ENCODE measurements around the gene FIS1. TPM values are rescaled to one million over a fixed set of nuclear protein-coding genes. Genes with fewer than 3 reads are reported as not detected.
"Not testable (repeated sequence)": the region's sequence is repeated elsewhere in the genome, so short reads cannot be mapped to it uniquely, and the experiment has no call there.

Gene FIS1
- polyA plus RNA-seq, 10 donors = 99.3 to 141 (median 119) TPM

GRCh38 chr7:101208794-101209193, 36.1 kb downstream of the FIS1 start:
- no peak for DNase-seq

DNA sequence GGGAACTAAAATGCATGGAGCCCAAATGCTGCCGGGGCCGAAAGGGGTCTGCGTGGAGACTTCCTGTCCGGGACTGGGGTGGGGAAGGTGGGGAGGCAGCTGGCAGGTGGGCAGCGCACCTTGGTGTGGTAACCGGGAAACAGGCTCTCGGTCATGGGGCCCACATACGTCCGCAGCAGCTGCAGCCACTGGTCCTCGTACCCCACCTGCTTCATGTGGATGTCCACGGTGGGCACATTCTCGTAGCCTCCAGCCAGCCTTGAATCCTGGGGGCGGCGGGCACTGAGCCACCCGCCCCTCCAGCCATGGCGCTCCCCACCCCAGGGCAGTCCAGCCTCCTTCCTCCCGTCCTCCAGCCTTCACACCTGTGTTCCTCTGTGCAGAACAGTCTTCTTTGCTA, 37.4 kb downstream of the FIS1 start:
- DNase-seq = no peak

DNA sequence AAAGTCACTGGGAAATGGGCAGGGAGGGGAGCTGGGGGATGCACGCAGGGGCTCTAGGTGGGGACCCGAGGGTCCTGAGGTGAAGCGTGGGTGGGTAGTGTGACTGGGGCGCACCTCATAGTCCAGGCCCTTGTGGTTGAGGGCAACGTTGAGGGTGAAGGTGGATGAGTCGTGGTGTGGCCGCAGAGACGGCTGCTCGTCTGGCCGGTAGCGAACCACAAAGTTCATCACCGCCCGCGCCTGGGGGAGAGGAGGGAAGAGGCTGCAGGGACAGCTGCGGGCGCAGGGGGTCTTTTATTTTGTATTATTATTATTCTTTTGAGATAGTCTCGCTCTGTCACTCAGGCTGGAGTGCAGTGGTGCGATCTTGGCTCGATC, 38.2 kb downstream of the FIS1 start:
- no peak for DNase-seq

- no peak for DNase-seq
Measured at GRCh38 chr7:101205901-101206664, 38.8 kb downstream of the FIS1 start.

DNA sequence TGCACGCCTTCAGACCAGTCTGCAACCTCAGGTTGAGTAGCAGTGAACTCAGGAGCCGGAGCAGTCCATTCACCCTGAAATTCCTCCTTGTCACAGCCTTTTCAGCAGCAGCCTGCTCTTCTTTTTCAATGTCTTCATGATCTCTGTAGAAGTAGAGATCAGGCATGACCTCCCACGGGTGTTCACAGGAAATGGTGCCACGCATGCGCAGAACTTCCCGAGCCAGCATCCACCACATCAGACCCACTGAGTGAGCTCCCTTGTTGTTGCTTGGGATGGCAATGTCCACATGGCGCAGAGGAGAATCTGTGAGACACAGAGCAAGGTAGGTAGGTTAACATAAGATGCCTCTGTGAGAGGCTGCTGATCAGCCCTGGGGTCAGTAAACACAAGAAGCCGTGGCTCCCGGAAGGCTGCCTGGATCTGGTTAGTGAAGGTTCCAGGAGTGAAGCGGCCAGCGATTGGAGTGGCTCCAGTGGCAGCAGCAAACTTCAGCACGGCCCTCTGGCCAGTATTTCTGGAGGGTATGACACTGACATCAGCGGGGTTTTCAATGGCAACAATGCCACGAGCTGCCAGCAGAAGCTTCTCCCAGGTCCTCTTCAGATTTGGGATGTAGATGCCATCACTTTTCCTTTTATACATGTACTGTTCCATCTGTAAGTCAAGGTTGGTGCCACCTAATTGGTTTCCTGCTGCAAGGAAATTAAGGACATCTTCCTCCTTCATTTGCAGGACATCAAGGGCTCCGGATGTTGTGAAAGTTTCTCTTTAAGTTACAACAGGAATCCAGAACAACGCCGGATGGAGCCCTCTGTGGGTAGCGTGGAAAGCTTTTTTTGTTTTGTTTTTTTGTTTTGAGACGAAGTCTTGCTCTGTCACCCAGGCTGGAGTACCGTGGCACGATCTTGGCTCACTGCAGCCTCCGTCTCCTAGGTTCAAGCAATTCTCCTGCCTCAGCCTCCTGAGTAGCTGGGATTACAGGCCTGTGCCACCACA, 40.8 kb downstream of the FIS1 start:
- DNase-seq = not testable (repeated sequence)

DNA sequence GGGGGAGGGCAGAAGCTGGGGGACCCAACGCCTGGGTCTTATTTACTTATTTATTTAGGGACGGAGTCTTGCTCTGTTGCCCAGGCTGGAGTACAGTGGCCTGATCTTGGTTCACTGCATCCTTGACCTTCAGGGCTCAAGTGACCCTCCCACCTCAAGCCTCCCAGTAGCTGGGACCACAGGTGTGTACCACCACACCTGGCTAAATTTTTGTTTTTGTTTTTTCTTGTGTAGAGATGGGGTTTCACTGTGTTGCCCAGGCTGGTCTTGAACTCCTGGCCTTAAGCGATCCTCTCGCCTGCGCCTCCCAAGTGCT, 42.3 kb downstream of the FIS1 start:
- no peak for DNase-seq

- DNase-seq = no peak
Measured at GRCh38 chr7:101201695-101202602, 42.9 kb downstream of the FIS1 start.

DNA sequence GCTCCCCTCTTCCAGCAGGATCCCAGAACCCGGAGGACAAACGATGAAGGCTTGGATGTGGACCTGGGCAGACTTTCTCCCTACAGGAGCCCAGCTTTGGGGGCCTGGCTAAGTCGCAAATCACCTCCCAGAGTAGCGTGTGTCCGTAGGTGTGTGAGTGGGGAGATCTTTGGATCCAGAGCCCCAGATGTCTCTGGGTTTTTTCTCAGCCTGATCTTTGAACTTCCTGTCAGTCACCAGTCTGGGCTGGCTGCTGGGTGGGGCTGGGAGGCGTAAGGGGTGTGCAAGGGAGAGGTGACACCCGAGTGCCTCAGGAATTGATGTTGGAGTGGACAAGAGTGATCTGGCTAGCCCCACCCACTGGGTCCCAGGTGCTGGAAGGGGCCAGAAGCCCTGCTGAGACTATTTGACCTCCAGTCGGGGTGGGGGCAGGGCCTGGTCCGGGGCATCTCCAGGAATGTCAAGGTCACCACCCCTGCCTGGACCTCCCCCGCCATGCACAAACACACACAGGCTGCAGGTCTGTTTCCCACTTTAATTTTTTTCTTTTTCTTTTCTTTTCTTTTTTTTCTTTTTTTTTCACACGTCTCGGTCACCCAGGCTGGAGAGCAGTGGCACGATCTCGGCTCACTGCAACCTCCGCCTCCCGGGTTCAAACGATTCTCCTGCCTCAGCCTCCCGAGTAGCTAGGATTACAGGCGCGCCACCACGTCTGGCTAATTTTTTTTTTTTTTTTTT, 43.9 kb downstream of the FIS1 start, which contains the start of gene MOGAT3:
Gene MOGAT3, minus strand, starts transcription at position 175 of the 738 bp plus-strand sequence. CDS start 182 bp downstream, outside the sequence.
- DNase-seq = no peak

DNA sequence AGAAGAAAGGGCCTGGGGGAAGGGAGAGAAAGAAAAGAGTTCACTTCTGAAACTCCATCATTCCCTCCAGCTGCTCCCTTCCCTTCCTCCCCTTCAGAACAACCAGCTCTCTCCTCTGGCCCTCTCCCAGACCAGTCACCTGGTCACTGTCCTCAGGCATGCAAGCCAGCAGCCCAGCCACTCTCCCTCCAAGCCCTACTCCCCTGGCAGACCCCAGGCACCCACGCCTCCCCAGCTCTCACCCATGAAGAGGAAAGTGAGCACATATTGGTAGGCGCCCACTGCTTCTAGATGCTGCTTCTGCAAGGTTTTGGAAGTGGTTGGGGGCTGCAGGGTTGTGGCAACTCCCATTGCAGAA, 44.4 kb downstream of the FIS1 start:
- DNase-seq = no peak

DNA sequence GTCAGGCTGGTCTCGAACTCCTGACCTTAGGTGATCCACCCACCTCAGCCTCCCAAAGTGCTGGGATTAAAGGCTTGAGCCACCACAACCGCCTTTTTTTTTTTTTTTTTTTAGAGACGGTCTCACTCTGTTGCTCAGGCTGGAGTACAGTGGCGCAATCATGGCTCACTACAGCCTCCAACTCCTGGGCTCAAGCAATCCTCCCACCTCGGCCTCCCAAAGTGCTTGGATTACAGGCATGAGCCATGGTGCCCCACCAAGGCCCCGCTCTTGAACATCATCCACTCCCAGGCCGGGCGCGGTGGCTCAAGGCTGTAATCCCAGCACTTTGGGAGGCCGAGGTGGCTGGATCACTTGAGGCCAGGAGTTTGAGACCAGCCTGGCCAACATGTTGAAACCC, 45.4 kb downstream of the FIS1 start:
- not testable (repeated sequence) for DNase-seq

DNA sequence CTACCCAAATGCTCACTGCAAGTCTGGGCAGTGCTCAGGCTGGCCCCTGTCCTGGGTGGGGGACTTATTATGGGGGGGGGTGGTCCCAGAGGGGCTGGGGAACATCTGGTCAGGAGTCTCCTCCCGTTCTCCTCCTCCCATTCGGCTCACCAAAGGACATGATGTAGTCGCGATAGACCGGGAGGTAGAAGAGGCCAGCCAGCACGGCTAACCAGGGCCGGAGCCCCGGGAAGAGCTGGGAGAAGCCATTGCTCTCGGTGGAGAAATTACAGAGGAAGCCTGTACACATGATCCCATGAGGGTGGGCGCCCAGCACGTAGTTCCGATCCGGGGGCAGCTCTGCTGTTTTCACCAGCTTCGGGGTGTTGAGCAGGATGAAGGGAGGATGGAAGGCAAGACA, 46.4 kb downstream of the FIS1 start:
- no peak for DNase-seq

DNA sequence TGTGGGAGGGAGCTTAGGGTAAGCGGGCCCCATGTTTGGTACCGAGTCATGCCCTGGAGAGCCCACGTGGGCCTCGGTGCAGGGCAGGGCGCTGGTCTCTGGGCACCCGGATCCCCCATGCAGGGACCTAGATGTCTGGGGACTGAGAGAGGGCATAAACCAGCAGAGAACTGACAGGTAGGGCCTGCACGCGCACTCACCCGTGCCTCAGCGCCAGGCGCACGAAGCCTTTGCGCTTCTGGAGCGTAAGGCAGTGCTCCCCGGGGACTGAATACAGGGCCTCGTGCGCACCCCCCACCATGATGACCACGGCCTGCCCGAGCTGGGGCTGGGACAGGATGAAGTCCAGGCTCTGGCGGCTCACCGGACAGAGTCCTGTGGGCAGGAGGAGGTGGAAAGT, 46.9 kb downstream of the FIS1 start:
- no peak for DNase-seq

DNA sequence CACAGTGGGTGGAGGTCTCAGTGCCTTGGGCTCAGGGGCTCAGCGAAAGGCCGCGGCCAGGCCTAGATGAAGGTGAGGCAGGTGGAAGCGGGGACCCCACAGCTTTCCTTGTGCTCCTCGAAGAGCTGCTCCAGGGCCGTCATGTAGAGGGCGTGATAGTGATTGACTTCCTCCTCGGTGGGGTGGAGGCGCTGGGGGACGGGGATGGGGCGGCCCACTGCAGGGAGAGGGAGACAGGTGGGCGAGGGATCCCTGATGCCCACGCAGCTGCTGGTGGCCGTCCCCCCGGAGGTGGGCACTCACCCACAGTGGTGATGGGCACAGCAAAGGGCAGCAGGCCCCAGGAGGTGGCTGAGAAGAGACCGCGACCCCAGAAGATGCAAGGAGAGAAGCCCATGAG, 49.0 kb downstream of the FIS1 start:
- no peak for DNase-seq

Other genes with a start within 250 kb of the FIS1 start
- under 1 TPM in 1 of 10 donors, not detected in 9; 0.04 TPM for gene MUC17, start 225.0 kb downstream of the FIS1 start, polyA plus RNA-seq (ENCODE audit: insufficient read length in 10 of 10)
- gene TRIM56, start 159.6 kb downstream of the FIS1 start, polyA plus RNA-seq (ENCODE audit: insufficient read length in 10 of 10) = 10 to 100 TPM in 2 of 10 donors, 1 to 10 TPM in 8; 5.7 to 11.5 (median 8.8) TPM
- gene SERPINE1, start 118.0 kb downstream of the FIS1 start, polyA plus RNA-seq (ENCODE audit: insufficient read length in 10 of 10) = 1 to 10 TPM; 1.9 to 5.2 (median 4.6) TPM
- gene AP1S1, start 90.6 kb downstream of the FIS1 start, polyA plus RNA-seq (ENCODE audit: insufficient read length in 10 of 10) = 10 to 100 TPM; 17.0 to 43.3 (median 22.1) TPM
- not detected for gene VGF, start 79.5 kb downstream of the FIS1 start, polyA plus RNA-seq (ENCODE audit: insufficient read length in 10 of 10)
- not detected for gene NAT16, start 64.8 kb downstream of the FIS1 start, polyA plus RNA-seq (ENCODE audit: insufficient read length in 10 of 10)
- under 1 TPM in 2 of 10 donors, not detected in 8; 0.16 to 0.25 TPM for gene MOGAT3, start 44.0 kb downstream of the FIS1 start, polyA plus RNA-seq (ENCODE audit: insufficient read length in 10 of 10)
- 10 to 100 TPM; 37.4 to 72.9 (median 46.4) TPM for gene PLOD3, start 27.5 kb downstream of the FIS1 start, polyA plus RNA-seq (ENCODE audit: insufficient read length in 10 of 10)
- 10 to 100 TPM; 35.6 to 53.8 (median 41.2) TPM for gene ZNHIT1, start 26.9 kb downstream of the FIS1 start, polyA plus RNA-seq (ENCODE audit: insufficient read length in 10 of 10)
- gene CLDN15, start 7.3 kb downstream of the FIS1 start, polyA plus RNA-seq (ENCODE audit: insufficient read length in 10 of 10) = 1 to 10 TPM; 4.3 to 8.7 (median 6.2) TPM
- gene IFT22, start 76.7 kb upstream of the FIS1 start, polyA plus RNA-seq (ENCODE audit: insufficient read length in 10 of 10) = 10 to 100 TPM; 24.0 to 36.0 (median 25.7) TPM
- 1 to 10 TPM in 7 of 10 donors, under 1 TPM in 3; 0.50 to 9.9 (median 1.2) TPM for gene COL26A1, start 117.8 kb upstream of the FIS1 start, polyA plus RNA-seq (ENCODE audit: insufficient read length in 10 of 10)

All from muscle of back (tissue), 11 donors.